ENCODE results near the gene WNT16. TPM values are rescaled to one million over a fixed set of nuclear protein-coding genes. Genes with fewer than 3 reads are reported as not detected.

WNT16 gene
- total and polyA plus RNA-seq, 2 of the 8 experiments (the other 6 are each of a cell fraction or from before 2014, with no cell fraction given), result 0.11 to 0.52 TPM

GRCh38 chr7:121285066-121285667, 43.6 kb upstream of the WNT16 start (continued):
- no peak for TF ChIP-seq ASH2L (IDR thresholded peaks at IDR 0.05; ENCODE audit: low read length)
- TF ChIP-seq BCL11A (IDR thresholded peaks at IDR 0.05; ENCODE audit: low read depth in 2 of 2, low read length in 2 of 2), result no peak
- TF ChIP-seq KDM4A (IDR thresholded peaks at IDR 0.05; ENCODE audit: low read depth, low read length, severe bottlenecking), result no peak
- TF ChIP-seq TCF12 (IDR thresholded peaks at IDR 0.05; ENCODE audit: low read depth, low read length), result no peak
- TF ChIP-seq GABPA (IDR thresholded peaks at IDR 0.05; ENCODE audit: borderline replicate concordance, insufficient read depth, low read length), result no peak

Data from H1 (cell line).